ENCODE measurements around the gene PLEKHB1.
"Not testable (repeated sequence)": the region's sequence is repeated elsewhere in the genome, so short reads cannot be mapped to it uniquely, and the experiment has no call there.

PLEKHB1 gene

DNA sequence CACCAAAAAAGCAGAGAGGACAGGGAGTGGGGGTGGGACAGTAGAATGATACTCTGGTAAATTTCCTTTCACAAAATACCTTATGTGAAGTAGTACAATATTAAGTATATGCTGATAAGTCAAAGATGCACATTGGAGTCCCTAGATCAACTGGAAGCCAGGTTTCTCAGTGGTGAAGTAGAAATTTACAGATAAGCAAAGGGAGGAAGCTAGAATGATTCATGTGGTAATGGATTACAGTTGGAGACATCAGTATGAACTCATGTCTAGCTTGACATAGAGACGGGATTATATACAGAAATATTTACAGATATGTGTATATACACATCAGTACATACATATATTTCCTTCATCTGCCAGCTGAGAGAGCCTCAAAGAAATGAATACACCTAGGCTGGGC lies 21.5 kb downstream of the PLEKHB1 start:
- TF ChIP-seq, protein P1, sequence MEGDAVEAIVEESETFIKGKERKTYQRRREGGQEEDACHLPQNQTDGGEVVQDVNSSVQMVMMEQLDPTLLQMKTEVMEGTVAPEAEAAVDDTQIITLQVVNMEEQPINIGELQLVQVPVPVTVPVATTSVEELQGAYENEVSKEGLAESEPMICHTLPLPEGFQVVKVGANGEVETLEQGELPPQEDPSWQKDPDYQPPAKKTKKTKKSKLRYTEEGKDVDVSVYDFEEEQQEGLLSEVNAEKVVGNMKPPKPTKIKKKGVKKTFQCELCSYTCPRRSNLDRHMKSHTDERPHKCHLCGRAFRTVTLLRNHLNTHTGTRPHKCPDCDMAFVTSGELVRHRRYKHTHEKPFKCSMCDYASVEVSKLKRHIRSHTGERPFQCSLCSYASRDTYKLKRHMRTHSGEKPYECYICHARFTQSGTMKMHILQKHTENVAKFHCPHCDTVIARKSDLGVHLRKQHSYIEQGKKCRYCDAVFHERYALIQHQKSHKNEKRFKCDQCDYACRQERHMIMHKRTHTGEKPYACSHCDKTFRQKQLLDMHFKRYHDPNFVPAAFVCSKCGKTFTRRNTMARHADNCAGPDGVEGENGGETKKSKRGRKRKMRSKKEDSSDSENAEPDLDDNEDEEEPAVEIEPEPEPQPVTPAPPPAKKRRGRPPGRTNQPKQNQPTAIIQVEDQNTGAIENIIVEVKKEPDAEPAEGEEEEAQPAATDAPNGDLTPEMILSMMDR (conservative IDR thresholded peaks at IDR 0.05; ENCODE audit: control insufficient read depth, insufficient read depth, low read depth, low read length): no peak
- no peak for DNase-seq (ENCODE audit: low read depth)
- no peak overlapping the region for H3K4me3 ChIP-seq (ENCODE audit: control insufficient read depth, low read depth, low read length)

DNA sequence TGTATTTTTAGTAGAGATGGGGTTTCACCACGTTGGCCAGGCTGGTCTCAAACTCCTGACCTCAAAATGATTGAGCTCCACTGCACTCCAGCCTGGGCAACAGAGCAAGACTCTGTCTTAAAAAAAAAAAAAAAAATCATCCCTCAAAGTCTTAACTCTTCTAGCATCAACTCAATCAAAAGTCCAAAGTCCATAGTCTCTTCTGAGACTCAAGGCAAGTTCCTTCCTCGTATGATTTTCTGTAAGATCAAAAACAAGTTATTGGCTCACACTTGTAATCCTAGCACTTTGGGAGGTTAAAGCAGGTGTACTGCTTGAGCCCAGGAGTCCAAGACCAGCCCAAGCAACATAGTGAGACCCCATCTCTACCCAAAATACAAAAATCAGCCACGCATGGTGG lies 24.4 kb downstream of the PLEKHB1 start:
- TF ChIP-seq, protein P1 (conservative IDR thresholded peaks at IDR 0.05; ENCODE audit: control insufficient read depth, insufficient read depth, low read depth, low read length): no peak
- no peak overlapping the region for H3K4me3 ChIP-seq (ENCODE audit: control insufficient read depth, low read depth, low read length)
- no peak for DNase-seq (ENCODE audit: low read depth)

DNA sequence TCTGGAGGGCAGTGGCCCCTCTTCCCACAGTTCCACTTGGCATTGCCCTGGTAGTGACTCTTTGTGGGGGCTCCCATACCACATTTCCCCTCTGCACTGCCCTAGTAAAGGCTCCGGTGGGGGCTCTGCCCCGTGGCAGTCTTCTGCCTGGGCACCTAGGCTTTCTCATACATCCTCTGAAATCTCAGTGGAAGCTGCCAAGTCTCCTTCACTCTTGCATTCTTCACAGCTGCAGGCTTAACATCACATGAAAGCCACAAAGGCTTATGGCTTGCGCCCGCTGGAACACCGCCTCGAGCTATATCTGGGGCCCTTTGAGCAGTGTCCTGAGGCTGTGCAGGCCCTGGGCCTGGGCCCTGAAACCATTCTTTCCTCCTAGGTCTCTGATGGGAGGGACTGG lies 25.3 kb downstream of the PLEKHB1 start:
- TF ChIP-seq, protein P1 (conservative IDR thresholded peaks at IDR 0.05; ENCODE audit: control insufficient read depth, insufficient read depth, low read depth, low read length): no peak
- no peak for DNase-seq (ENCODE audit: low read depth)
- no peak overlapping the region for H3K4me3 ChIP-seq (ENCODE audit: control insufficient read depth, low read depth, low read length)

DNA sequence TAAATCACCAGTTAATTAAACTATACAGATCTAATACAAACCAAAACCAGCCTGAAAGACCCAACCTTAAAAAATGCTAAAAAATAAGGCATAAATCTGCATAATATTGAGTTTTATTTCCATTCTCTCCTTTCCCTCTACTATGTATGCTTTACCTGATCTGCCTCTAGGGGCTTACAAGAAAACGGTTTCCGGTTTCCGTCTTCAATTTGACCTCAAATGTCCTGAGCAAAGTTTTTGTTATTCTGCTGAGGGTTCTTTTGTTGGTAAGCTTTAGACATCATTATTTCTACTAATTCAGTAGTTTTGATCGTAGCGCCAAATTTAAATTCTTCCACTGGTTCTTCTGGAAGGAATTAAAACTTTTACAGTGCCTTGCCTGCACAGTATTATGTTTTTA lies 30.2 kb downstream of the PLEKHB1 start:
- DNase-seq (ENCODE audit: low read depth); H3K4me3 ChIP-seq (ENCODE audit: control insufficient read depth, low read depth, low read length): not testable (repeated sequence)

DNA sequence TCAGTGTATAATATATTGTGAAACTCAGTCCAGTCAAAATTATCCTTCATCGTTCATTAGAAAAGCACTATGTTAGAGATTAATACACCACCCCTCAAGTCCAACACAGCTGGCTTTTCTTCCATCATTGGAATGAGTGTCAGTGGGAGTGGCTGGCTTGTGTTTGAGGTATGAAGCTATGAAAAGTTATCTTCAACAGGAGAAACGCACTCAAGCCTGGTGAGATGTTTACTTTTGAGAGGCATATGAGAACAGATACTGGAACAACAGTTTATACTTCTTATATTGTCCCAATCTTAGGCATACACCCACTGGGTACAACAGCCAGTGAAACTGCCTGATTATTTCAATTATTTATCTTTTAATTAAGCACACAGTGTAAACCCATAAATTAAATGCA lies 34.3 kb downstream of the PLEKHB1 start:
- DNase-seq (ENCODE audit: low read depth): no peak
- no peak overlapping the region for H3K4me3 ChIP-seq (ENCODE audit: control insufficient read depth, low read depth, low read length)
- TF ChIP-seq, protein P1 (conservative IDR thresholded peaks at IDR 0.05; ENCODE audit: control insufficient read depth, insufficient read depth, low read depth, low read length): no peak

DNA sequence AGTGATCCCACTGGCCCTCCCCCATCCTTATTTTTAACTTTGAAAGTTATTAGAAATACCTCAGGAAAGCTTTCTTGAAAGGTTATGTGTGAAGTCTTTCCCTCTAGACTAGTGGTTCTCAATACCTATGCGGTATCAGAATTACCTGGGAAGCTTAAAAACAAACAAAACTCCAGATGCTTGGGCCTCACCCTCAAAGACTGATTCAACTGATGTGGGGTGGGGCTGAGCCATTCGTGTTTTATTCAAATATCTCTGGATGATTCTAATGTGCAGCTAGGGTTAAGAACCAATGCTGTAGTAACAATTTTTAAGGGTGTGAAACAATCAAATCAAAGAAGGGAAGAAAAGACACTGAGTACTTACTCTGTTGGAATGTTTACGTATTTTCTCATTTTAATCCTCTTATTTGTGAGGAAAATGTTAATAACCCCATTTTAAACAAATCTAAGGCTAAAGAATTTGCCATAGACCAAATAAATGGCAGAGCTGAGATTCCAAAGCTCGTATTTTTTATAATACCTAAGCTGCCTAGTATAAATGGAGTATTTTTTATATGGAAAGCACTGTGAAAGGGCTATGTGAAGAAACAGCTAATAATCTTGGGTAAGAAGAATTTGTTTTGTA lies 47.6 kb downstream of the PLEKHB1 start:
- no peak for DNase-seq (ENCODE audit: low read depth)
- no peak overlapping the region for H3K4me3 ChIP-seq (ENCODE audit: control insufficient read depth, low read depth, low read length)
- TF ChIP-seq, protein P1 (conservative IDR thresholded peaks at IDR 0.05; ENCODE audit: control insufficient read depth, insufficient read depth, low read depth, low read length): no peak

DNA sequence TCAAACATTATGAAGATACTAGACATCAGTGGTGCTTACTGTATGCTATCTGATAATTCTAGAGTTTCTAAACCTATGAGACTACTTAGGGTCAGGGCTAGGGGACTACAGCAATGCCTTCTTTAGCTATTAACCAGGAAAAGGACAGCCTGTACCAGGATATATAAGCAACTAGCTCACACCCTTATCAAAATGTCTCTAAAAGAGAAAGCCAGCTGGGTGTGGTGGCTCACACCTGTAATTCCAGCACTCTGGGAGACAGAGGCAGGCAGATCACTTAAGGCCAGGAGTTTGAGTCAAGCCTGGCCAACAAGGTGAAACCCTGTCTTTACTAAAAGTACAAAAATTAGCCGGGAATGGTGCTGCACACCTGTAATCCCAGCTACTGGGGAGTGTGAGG lies 58.7 kb downstream of the PLEKHB1 start:
- DNase-seq (ENCODE audit: low read depth): no peak
- TF ChIP-seq, protein P1 (conservative IDR thresholded peaks at IDR 0.05; ENCODE audit: control insufficient read depth, insufficient read depth, low read depth, low read length): no peak
- H3K4me3 ChIP-seq (ENCODE audit: control insufficient read depth, low read depth, low read length): no peak overlapping the region

Measured in fibroblast of mammary gland (primary cell).